Neural cell (in vitro differentiated cells): Measurements from ENCODE around the gene KLHL10.

ENCODE experiments used
- CTCF ChIP-seq: fragments of 450-650 bp; IDR thresholded peaks from 2 replicates; pipeline ENCODE4 v1.5.1; 2014; ENCODE audit warnings: antibody characterized with exemption, mild to moderate bottlenecking, moderate library complexity; ENCODE audit not compliant: poor library complexity, severe bottlenecking
- EP300 ChIP-seq: fragments of 450-650 bp; conservative IDR thresholded peaks from 2 replicates; pipeline ENCODE4 v1.6.1; 2014; ENCODE audit warnings: antibody characterized with exemption, mild to moderate bottlenecking, moderate library complexity; ENCODE audit not compliant: poor library complexity, severe bottlenecking
- POLR2AphosphoS5 ChIP-seq: IDR thresholded peaks from 2 replicates; pipeline ENCODE4 v1.6.1; 2012
- RAD21 ChIP-seq: fragments of 450-650 bp; conservative IDR thresholded peaks from 2 replicates; pipeline ENCODE4 v1.6.1; 2014; ENCODE audit warnings: antibody characterized with exemption, mild to moderate bottlenecking, moderate library complexity
- REST ChIP-seq: IDR thresholded peaks from 2 replicates; pipeline ENCODE4 v1.6.1; 2012; ENCODE audit warnings: borderline replicate concordance

- TF ChIP-seq CTCF (no peak), POLR2AphosphoS5 (no peak), REST (no peak), RAD21 (no peak), EP300 (no peak)
These were observed 41.3 kb upstream of the KLHL10 start for GRCh38 chr17:41796121-41796895.
